Upper lobe of left lung (tissue), 4 donors: ENCODE measurements around the gene ATP2A2.

Experiments
- EP300 ChIP-seq, 4 donors: sonication (generic); formaldehyde crosslinking; IDR thresholded peaks; one replicate each; pipeline ENCODE4 v1.5.1; 2017; ENCODE audit warnings: antibody characterized with exemption in 4 of 4, control low read depth in 2 of 4
- POLR2A ChIP-seq, 4 donors: fragments of 450-650 bp; IDR thresholded peaks; one replicate each; pipeline ENCODE4 v1.5.1; 2016 to 2017; ENCODE audit warnings: antibody characterized with exemption in 4 of 4, mild to moderate bottlenecking in 2 of 4

DNA sequence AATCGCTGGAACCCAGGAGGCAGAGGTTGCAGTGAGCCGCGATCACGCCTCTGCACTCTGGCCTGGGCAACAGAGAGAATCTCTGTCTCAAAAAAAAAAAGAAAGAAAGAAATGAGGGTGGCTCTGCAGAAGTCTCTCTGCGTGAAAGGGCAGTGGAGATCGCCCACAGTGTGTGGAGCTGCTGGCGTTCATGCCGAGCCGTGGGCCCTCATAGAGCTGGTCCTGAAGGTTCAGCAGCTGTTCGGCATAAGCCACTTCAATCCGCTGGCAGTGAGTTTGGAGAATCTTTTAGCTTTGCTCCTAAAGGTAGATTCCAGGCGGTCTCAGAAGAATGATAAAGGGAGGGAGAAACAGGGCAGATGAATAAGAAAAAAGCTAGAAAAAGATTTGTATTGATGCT, 36.7 kb upstream of the ATP2A2 start:
- TF ChIP-seq EP300 (IDR thresholded peaks at IDR 0.05): no peak
- TF ChIP-seq POLR2A (IDR thresholded peaks at IDR 0.05): no peak
